Measurements from ENCODE around the gene PCSK7. TPM values are rescaled to one million over a fixed set of nuclear protein-coding genes. Genes with fewer than 3 reads are reported as not detected.
A peak's percentile ranks its signal among the peaks of the same experiment; 100 is the strongest.
"Not testable (repeated sequence)": the region's sequence is repeated elsewhere in the genome, so short reads cannot be mapped to it uniquely, and the experiment has no call there.

The PCSK7 gene
- total RNA-seq, 4 donors from 2014 or later: 136 to 244 (median 171) TPM

- Histone ChIP-seq H3K9me3 (no peaks in the 10 kb centered on the region), H3K4me1 (peaks cover 2 to 17% (median 12%) of the 10 kb centered on the region in 4 donors), H3K36me3 (peaks cover 0 to 77% (median 0%) of the 10 kb centered on the region in 3 donors), H3K27me3 (no peaks in the 10 kb centered on the region), H3K27ac (peak overlapping the region; percentile 22 to 55 (median 52)), H3K4me3 (no peak overlapping the region)
- DNase-seq: peak in 1 of 3 donors; percentile 38
- TF ChIP-seq, protein P1, sequence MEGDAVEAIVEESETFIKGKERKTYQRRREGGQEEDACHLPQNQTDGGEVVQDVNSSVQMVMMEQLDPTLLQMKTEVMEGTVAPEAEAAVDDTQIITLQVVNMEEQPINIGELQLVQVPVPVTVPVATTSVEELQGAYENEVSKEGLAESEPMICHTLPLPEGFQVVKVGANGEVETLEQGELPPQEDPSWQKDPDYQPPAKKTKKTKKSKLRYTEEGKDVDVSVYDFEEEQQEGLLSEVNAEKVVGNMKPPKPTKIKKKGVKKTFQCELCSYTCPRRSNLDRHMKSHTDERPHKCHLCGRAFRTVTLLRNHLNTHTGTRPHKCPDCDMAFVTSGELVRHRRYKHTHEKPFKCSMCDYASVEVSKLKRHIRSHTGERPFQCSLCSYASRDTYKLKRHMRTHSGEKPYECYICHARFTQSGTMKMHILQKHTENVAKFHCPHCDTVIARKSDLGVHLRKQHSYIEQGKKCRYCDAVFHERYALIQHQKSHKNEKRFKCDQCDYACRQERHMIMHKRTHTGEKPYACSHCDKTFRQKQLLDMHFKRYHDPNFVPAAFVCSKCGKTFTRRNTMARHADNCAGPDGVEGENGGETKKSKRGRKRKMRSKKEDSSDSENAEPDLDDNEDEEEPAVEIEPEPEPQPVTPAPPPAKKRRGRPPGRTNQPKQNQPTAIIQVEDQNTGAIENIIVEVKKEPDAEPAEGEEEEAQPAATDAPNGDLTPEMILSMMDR (IDR thresholded peaks at IDR 0.05): no peak
- no peak for TF ChIP-seq POLR2A (IDR thresholded peaks at IDR 0.05)
Measured at GRCh38 chr11:117185736-117186430, 46.0 kb downstream of the PCSK7 start.

- no peak overlapping the region for H3K4me3 ChIP-seq
- H3K27ac ChIP-seq: peak overlapping the region in 1 of 4 donors; percentile 13
- TF ChIP-seq POLR2A (IDR thresholded peaks at IDR 0.05): no peak
- TF ChIP-seq, protein P1 (IDR thresholded peaks at IDR 0.05): no peak
- DNase-seq: peak; percentile 13 to 58 (median 48)
- no peaks in the 10 kb centered on the region for H3K27me3 ChIP-seq
- no peaks in the 10 kb centered on the region for H3K9me3 ChIP-seq
- H3K4me1 ChIP-seq: peaks cover 4 to 22% (median 12%) of the 10 kb centered on the region in 4 donors
- peaks cover 0 to 57% (median 0%) of the 10 kb centered on the region in 3 donors for H3K36me3 ChIP-seq
Measured at GRCh38 chr11:117183724-117184349, 48.0 kb downstream of the PCSK7 start.

GRCh38 chr11:117183178-117183577 is 48.7 kb downstream of the PCSK7 start:
- not testable (repeated sequence) for DNase-seq, H3K4me3 ChIP-seq, H3K27ac ChIP-seq, H3K27me3 ChIP-seq, H3K9me3 ChIP-seq
- H3K36me3 ChIP-seq: peaks cover 0 to 50% (median 0%) of the 10 kb centered on the region in 3 donors
- peaks cover 4 to 24% (median 9%) of the 10 kb centered on the region in 4 donors for H3K4me1 ChIP-seq

DNA sequence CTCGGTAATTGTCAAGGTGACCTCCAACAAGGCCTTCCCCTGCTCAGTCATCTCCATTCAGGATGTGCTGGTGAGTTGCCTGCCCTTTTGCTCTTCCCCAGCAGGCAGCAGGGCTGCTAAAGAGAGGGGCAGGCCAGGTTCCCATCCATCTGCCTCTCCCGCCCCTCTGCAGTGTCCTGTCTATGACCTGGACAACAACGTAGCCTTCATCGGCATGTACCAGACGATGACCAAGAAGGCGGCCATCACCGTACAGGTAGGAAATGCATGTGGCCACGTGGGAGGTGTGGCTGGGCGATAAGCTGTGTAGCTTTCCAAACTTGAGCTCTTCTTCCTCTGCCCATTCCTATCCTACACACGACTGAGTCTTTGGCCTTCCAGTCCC is 49.3 kb downstream of the PCSK7 start:
- TF ChIP-seq POLR2A (IDR thresholded peaks at IDR 0.05): no peak
- TF ChIP-seq, protein P1 (IDR thresholded peaks at IDR 0.05): no peak
- Histone ChIP-seq H3K27me3 (no peaks in the 10 kb centered on the region), H3K4me1 (peaks cover 4 to 30% (median 9%) of the 10 kb centered on the region in 4 donors), H3K9me3 (no peaks in the 10 kb centered on the region), H3K36me3 (peaks cover 0 to 44% (median 0%) of the 10 kb centered on the region in 3 donors), H3K4me3 (no peak overlapping the region), H3K27ac (no peak overlapping the region)
- DNase-seq: no peak

- Histone ChIP-seq H3K27ac (peak overlapping the region in 1 of 4 donors; percentile 19), H3K4me1 (peaks cover 4 to 33% (median 9%) of the 10 kb centered on the region in 4 donors), H3K36me3 (peaks cover 0 to 37% (median 0%) of the 10 kb centered on the region in 3 donors), H3K27me3 (no peaks in the 10 kb centered on the region), H3K4me3 (no peak overlapping the region), H3K9me3 (no peaks in the 10 kb centered on the region)
- peak in 1 of 3 donors; percentile 43 for DNase-seq
- TF ChIP-seq, protein P1 (IDR thresholded peaks at IDR 0.05): no peak
- no peak for TF ChIP-seq POLR2A (IDR thresholded peaks at IDR 0.05)
Measured at GRCh38 chr11:117181586-117182550, 50.0 kb downstream of the PCSK7 start.
